ENCODE measurements around the gene MEGF8.

The MEGF8 gene

DNA sequence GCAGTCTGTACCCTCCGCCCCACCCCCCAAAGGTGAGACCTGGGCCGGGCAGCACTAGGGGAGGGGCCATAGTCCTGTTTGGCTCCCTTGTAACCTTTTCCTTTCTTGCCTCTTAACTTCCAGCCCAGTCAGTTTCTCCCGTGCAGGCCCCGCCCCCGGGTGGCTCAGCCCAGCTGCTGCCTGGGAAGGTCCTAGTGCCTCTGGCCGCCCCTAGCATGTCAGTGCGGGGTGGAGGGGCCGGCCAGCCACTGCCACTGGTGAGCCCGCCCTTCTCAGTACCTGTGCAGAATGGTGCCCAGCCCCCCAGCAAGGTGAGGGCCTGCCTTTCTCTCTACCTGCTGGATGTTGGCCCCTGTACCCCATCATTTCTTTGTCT lies 34.0 kb upstream of the MEGF8 start:
- ATAC-seq = no peak
- TF ChIP-seq ARNTL (CRISPR knock-in tag; IDR thresholded peaks at IDR 0.05; ENCODE audit: borderline replicate concordance, low read depth) (no peak), TCF4 (CRISPR knock-in tag; IDR thresholded peaks at IDR 0.05; ENCODE audit: borderline replicate concordance) (no peak), ZNF70 (CRISPR knock-in tag; IDR thresholded peaks at IDR 0.05) (no peak), BACH2 (CRISPR knock-in tag; IDR thresholded peaks at IDR 0.05; ENCODE audit: borderline replicate concordance) (no peak), ZFP30 (CRISPR knock-in tag; IDR thresholded peaks at IDR 0.05) (no peak)
- TF ChIP-seq, protein P1, sequence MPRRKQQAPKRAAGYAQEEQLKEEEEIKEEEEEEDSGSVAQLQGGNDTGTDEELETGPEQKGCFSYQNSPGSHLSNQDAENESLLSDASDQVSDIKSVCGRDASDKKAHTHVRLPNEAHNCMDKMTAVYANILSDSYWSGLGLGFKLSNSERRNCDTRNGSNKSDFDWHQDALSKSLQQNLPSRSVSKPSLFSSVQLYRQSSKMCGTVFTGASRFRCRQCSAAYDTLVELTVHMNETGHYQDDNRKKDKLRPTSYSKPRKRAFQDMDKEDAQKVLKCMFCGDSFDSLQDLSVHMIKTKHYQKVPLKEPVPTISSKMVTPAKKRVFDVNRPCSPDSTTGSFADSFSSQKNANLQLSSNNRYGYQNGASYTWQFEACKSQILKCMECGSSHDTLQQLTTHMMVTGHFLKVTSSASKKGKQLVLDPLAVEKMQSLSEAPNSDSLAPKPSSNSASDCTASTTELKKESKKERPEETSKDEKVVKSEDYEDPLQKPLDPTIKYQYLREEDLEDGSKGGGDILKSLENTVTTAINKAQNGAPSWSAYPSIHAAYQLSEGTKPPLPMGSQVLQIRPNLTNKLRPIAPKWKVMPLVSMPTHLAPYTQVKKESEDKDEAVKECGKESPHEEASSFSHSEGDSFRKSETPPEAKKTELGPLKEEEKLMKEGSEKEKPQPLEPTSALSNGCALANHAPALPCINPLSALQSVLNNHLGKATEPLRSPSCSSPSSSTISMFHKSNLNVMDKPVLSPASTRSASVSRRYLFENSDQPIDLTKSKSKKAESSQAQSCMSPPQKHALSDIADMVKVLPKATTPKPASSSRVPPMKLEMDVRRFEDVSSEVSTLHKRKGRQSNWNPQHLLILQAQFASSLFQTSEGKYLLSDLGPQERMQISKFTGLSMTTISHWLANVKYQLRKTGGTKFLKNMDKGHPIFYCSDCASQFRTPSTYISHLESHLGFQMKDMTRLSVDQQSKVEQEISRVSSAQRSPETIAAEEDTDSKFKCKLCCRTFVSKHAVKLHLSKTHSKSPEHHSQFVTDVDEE (CRISPR knock-in tag; IDR thresholded peaks at IDR 0.05) = no peak
- TF ChIP-seq, protein P2, sequence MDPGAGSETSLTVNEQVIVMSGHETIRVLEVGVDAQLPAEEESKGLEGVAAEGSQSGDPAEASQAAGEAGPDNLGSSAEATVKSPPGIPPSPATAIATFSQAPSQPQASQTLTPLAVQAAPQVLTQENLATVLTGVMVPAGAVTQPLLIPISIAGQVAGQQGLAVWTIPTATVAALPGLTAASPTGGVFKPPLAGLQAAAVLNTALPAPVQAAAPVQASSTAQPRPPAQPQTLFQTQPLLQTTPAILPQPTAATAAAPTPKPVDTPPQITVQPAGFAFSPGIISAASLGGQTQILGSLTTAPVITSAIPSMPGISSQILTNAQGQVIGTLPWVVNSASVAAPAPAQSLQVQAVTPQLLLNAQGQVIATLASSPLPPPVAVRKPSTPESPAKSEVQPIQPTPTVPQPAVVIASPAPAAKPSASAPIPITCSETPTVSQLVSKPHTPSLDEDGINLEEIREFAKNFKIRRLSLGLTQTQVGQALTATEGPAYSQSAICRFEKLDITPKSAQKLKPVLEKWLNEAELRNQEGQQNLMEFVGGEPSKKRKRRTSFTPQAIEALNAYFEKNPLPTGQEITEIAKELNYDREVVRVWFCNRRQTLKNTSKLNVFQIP (CRISPR knock-in tag; IDR thresholded peaks at IDR 0.05; ENCODE audit: borderline replicate concordance, low read depth) = no peak
- TF ChIP-seq, protein P3, sequence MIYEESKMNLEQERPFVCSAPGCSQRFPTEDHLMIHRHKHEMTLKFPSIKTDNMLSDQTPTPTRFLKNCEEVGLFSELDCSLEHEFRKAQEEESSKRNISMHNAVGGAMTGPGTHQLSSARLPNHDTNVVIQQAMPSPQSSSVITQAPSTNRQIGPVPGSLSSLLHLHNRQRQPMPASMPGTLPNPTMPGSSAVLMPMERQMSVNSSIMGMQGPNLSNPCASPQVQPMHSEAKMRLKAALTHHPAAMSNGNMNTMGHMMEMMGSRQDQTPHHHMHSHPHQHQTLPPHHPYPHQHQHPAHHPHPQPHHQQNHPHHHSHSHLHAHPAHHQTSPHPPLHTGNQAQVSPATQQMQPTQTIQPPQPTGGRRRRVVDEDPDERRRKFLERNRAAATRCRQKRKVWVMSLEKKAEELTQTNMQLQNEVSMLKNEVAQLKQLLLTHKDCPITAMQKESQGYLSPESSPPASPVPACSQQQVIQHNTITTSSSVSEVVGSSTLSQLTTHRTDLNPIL (CRISPR knock-in tag; IDR thresholded peaks at IDR 0.05; ENCODE audit: low read depth) = no peak

DNA sequence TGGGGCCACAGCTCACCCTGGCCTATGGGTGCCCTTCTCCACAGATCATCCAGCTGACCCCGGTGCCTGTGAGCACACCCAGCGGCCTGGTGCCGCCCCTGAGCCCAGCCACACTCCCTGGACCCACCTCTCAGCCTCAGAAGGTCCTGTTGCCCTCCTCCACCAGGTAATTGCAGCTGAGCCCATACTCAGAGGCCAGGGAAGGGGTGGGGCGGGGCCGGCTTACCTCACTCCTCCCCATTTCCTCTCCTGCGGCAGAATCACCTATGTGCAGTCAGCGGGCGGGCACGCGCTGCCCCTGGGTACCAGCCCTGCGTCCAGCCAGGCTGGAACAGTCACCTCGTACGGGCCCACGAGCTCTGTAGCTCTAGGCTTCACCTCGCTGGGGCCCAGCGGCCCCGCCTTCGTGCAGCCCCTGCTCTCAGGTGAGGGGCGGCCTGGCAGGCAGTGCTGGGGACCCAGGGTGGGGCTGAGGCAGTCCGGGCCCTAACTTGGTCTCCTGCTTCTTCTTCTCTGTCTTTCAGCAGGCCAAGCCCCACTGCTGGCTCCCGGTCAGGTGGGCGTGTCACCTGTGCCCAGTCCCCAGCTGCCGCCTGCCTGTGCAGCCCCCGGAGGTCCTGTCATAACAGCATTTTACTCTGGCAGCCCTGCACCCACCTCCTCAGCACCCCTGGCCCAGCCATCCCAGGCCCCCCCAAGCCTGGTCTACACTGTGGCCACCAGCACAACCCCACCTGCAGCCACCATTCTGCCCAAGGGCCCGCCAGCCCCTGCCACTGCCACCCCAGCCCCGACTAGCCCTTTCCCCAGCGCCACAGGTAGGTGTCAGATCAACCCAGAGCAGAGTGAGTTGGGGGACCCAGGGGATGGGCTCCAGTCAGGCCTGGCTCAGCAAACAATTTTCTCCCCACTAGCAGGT lies 33.1 kb upstream of the MEGF8 start:
- ATAC-seq = no peak

DNA sequence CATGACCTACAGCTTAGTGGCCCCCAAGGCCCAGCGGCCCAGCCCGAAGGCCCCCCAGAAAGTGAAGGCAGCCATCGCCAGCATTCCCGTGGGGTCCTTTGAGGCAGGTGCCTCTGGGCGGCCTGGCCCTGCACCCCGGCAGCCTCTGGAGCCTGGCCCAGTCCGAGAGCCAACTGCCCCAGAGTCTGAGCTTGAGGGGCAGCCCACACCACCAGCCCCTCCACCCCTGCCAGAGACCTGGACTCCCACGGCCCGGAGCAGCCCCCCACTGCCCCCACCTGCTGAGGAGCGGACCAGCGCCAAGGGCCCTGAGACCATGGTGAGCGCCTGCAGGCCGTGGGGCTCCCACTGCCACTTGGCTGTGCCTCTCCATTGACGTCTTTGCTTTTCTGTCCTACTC lies 32.5 kb upstream of the MEGF8 start:
- no peak for ATAC-seq
- TF ChIP-seq, protein P1 (CRISPR knock-in tag; IDR thresholded peaks at IDR 0.05) = no peak
- TF ChIP-seq PPARA (CRISPR knock-in tag; IDR thresholded peaks at IDR 0.05; ENCODE audit: borderline replicate concordance) = no peak
- TF ChIP-seq ZNF70 (CRISPR knock-in tag; IDR thresholded peaks at IDR 0.05) = no peak
- TF ChIP-seq, protein P2 (CRISPR knock-in tag; IDR thresholded peaks at IDR 0.05; ENCODE audit: borderline replicate concordance, low read depth) = no peak
- no peak for TF ChIP-seq ESRRG (CRISPR knock-in tag; IDR thresholded peaks at IDR 0.05)
- TF ChIP-seq ZNF565 (CRISPR knock-in tag; conservative IDR thresholded peaks at IDR 0.05; ENCODE audit: low read depth) = no peak
- TF ChIP-seq ZFP30 (CRISPR knock-in tag; IDR thresholded peaks at IDR 0.05) = no peak
- no peak for TF ChIP-seq OSR1 (CRISPR knock-in tag; IDR thresholded peaks at IDR 0.05)
- no peak for TF ChIP-seq ZNF8 (CRISPR knock-in tag; IDR thresholded peaks at IDR 0.05)
- TF ChIP-seq TCF4 (CRISPR knock-in tag; IDR thresholded peaks at IDR 0.05; ENCODE audit: borderline replicate concordance) = no peak

More for the DNA sequence above, 33.1 kb upstream of the MEGF8 start:
- TF ChIP-seq PPARA (CRISPR knock-in tag; IDR thresholded peaks at IDR 0.05; ENCODE audit: borderline replicate concordance) (no peak), ISL1 (CRISPR knock-in tag; IDR thresholded peaks at IDR 0.05) (no peak), ZFP30 (CRISPR knock-in tag; IDR thresholded peaks at IDR 0.05) (no peak), SNAI2 (CRISPR knock-in tag; IDR thresholded peaks at IDR 0.05) (no peak), RARB (CRISPR knock-in tag; IDR thresholded peaks at IDR 0.05) (no peak), TOX (CRISPR knock-in tag; IDR thresholded peaks at IDR 0.05; ENCODE audit: borderline replicate concordance) (no peak), ARNTL (CRISPR knock-in tag; IDR thresholded peaks at IDR 0.05; ENCODE audit: borderline replicate concordance, low read depth) (no peak)
- TF ChIP-seq, protein P4, sequence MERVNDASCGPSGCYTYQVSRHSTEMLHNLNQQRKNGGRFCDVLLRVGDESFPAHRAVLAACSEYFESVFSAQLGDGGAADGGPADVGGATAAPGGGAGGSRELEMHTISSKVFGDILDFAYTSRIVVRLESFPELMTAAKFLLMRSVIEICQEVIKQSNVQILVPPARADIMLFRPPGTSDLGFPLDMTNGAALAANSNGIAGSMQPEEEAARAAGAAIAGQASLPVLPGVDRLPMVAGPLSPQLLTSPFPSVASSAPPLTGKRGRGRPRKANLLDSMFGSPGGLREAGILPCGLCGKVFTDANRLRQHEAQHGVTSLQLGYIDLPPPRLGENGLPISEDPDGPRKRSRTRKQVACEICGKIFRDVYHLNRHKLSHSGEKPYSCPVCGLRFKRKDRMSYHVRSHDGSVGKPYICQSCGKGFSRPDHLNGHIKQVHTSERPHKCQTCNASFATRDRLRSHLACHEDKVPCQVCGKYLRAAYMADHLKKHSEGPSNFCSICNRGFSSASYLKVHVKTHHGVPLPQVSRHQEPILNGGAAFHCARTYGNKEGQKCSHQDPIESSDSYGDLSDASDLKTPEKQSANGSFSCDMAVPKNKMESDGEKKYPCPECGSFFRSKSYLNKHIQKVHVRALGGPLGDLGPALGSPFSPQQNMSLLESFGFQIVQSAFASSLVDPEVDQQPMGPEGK (CRISPR knock-in tag; IDR thresholded peaks at IDR 0.05; ENCODE audit: borderline replicate concordance) = no peak
- TF ChIP-seq, protein P1 (CRISPR knock-in tag; IDR thresholded peaks at IDR 0.05) = no peak

Measured in SK-N-SH treated with all-trans-retinoic acid at 6 μM for 48 hours (cell line).